Tibial nerve (tissue), 4 donors: ENCODE measurements around the gene IQCC. TPM values are rescaled to one million over a fixed set of nuclear protein-coding genes. Genes with fewer than 3 reads are reported as not detected.

Source experiments
- DNase-seq, 2 donors: peaks; one replicate each; pipeline ENCODE4 v3.0.0-alpha.2; 2019; ENCODE audit warnings: low spot score in 2 of 2
- H3K27ac ChIP-seq, 4 donors: fragments of 200-600 bp; sonication (generic) in 3 of 4; one replicate each; pipeline ENCODE4 v1.5.1; 2017 to 2019; ENCODE audit warnings: mild to moderate bottlenecking in 1 of 4
- H3K27me3 ChIP-seq, 2 donors: fragments of 200-600 bp; sonication (generic) in 1 of 2; one replicate each; pipeline versions ENCODE4 v1.5.1 to v1.6.0; 2017 to 2019
- H3K36me3 ChIP-seq, 3 donors: fragments of 200-600 bp; sonication (generic); one replicate each; pipeline ENCODE4 v1.5.1; 2018 to 2019
- H3K4me1 ChIP-seq, 4 donors: fragments of 200-600 bp; sonication (generic) in 3 of 4; one replicate each; pipeline ENCODE4 v1.5.1; 2017 to 2019
- H3K4me3 ChIP-seq, 4 donors: fragments of 200-600 bp; sonication (generic) in 3 of 4; one replicate each; pipeline ENCODE4 v1.5.1; 2017 to 2019; ENCODE audit warnings: mild to moderate bottlenecking in 1 of 4, moderate library complexity in 1 of 4
- H3K9me3 ChIP-seq, 4 donors: fragments of 200-600 bp; sonication (generic) in 3 of 4; one replicate each; pipeline ENCODE4 v1.5.1; 2017 to 2019
- CTCF ChIP-seq, 5 experiments: fragments of 200-600 bp in 3 of 5; fragments of 450-650 bp in 2 of 5; sonication (generic) in 3 of 5; IDR thresholded peaks; one replicate each; pipeline ENCODE4 v1.5.1; 2016 to 2019; ENCODE audit warnings: antibody characterized with exemption in 5 of 5, mild to moderate bottlenecking in 3 of 5, moderate library complexity in 2 of 5
- EP300 ChIP-seq, 2 donors: sonication (generic); formaldehyde crosslinking; IDR thresholded peaks; one replicate each; pipeline ENCODE4 v1.6.1; 2017; ENCODE audit warnings: antibody characterized with exemption in 2 of 2, mild to moderate bottlenecking in 1 of 2
- POLR2A ChIP-seq, 2 donors: fragments of 450-650 bp; IDR thresholded peaks; one replicate each; pipeline ENCODE4 v1.6.1; 2017; ENCODE audit warnings: antibody characterized with exemption in 2 of 2, mild to moderate bottlenecking in 2 of 2, moderate library complexity in 2 of 2
- WGBS, 2 donors: methylation state at CpG; one replicate each; pipeline ENCODE4 v1.1.5; 2018; 5-methylcytosine and 5-hydroxymethylcytosine counted together
- total RNA-seq, 4 donors: library from RNA; depleted of rRNA; stranded (reverse); fragments of >200 nt; gene quantifications; one replicate each; pipeline ENCODE4 v1.1.0, GENCODE V29; 2016

Gene IQCC
- total RNA-seq, 4 donors from 2014 or later = 2.4 to 4.7 (median 3.7) TPM

GRCh38 chr1:32221581-32221979, 16.1 kb downstream of the IQCC start:
- Histone ChIP-seq H3K4me1 (peaks cover 0 to 51% (median 23%) of the 10 kb centered on the region in 4 donors), H3K36me3 (peaks cover 0 to 66% (median 13%) of the 10 kb centered on the region in 3 donors), H3K27ac (peak overlapping the region in 3 of 4 donors; percentile 91 to 96 (median 92)), H3K9me3 (no peaks in the 10 kb centered on the region), H3K4me3 (peak overlapping the region; percentile 68 to 99 (median 84)), H3K27me3 (no peaks in the 10 kb centered on the region)
- DNase-seq = no peak
- 6 to 7% methylated on average over 7 to 12 of the region's 13 CpGs for WGBS, 2 donors
- TF ChIP-seq POLR2A (IDR thresholded peaks at IDR 0.05) = no peak
- TF ChIP-seq CTCF (IDR thresholded peaks at IDR 0.05) = no peak
- TF ChIP-seq EP300 (IDR thresholded peaks at IDR 0.05) = no peak

- 0 to 1% methylated on average over 40 to 46 of the region's 46 CpGs for WGBS, 2 donors
- no peaks in the 10 kb centered on the region for H3K9me3 ChIP-seq
- DNase-seq = peak; percentile 85 to 96
- peak within 1 kb of the TSS; percentile 68 to 99 (median 84) for H3K4me3 ChIP-seq
- TF ChIP-seq POLR2A (IDR thresholded peaks at IDR 0.05) (peak; percentile 72 to 80), CTCF (IDR thresholded peaks at IDR 0.05) (no peak), EP300 (IDR thresholded peaks at IDR 0.05) (peak; percentile 87 to 95)
- H3K27ac ChIP-seq = peak within 1 kb of the TSS; percentile 80 to 96 (median 92)
- no peaks in the 10 kb centered on the region for H3K27me3 ChIP-seq
- H3K4me1 ChIP-seq = peaks cover 0 to 51% (median 23%) of the 10 kb centered on the region in 4 donors
- H3K36me3 ChIP-seq = peaks cover 0 to 65% (median 13%) of the 10 kb centered on the region in 3 donors
These were observed 16.7 kb downstream of the IQCC start, which contains the start of the genes EIF3I and TMEM234 for GRCh38 chr1:32221980-32222755. EIF3I (plus strand) TSS chr1:32222407; CDS start chr1:32222442, 35 bp downstream. TMEM234 (minus strand) TSS chr1:32222353; CDS start chr1:32222322, 31 bp downstream.

GRCh38 chr1:32223683-32224082, 18.2 kb downstream of the IQCC start:
- Histone ChIP-seq H3K4me1 (peaks cover 0 to 51% (median 23%) of the 10 kb centered on the region in 4 donors), H3K27me3 (no peaks in the 10 kb centered on the region), H3K27ac (peak overlapping the region in 2 of 4 donors; percentile 4 to 92), H3K36me3 (peaks cover 0 to 65% (median 20%) of the 10 kb centered on the region in 3 donors), H3K4me3 (peak overlapping the region in 1 of 4 donors; percentile 77), H3K9me3 (no peaks in the 10 kb centered on the region)
- TF ChIP-seq CTCF (IDR thresholded peaks at IDR 0.05) (no peak), EP300 (IDR thresholded peaks at IDR 0.05) (no peak), POLR2A (IDR thresholded peaks at IDR 0.05) (no peak)
- no peak for DNase-seq
- 50 to 63% methylated on average over 3 of the region's 3 CpGs for WGBS, 2 donors

GRCh38 chr1:32224285-32224684, 18.8 kb downstream of the IQCC start:
- WGBS, 2 donors = 88 to 92% methylated on average over 4 of the region's 4 CpGs
- peaks cover 0 to 47% (median 23%) of the 10 kb centered on the region in 4 donors for H3K4me1 ChIP-seq
- no peak for DNase-seq
- H3K9me3 ChIP-seq = no peaks in the 10 kb centered on the region
- peak overlapping the region in 1 of 4 donors; percentile 92 for H3K27ac ChIP-seq
- TF ChIP-seq POLR2A (IDR thresholded peaks at IDR 0.05) = no peak
- TF ChIP-seq CTCF (IDR thresholded peaks at IDR 0.05) = no peak
- peaks cover 0 to 65% (median 20%) of the 10 kb centered on the region in 3 donors for H3K36me3 ChIP-seq
- H3K4me3 ChIP-seq = no peak overlapping the region
- H3K27me3 ChIP-seq = no peaks in the 10 kb centered on the region

- WGBS, 2 donors = 76 to 93% methylated on average over 3 of the region's 3 CpGs
These were observed 23.3 kb downstream of the IQCC start for GRCh38 chr1:32228771-32229170.

More at GRCh38 chr1:32228771-32229170, 23.3 kb downstream of the IQCC start:
- Histone ChIP-seq H3K27ac (no peak overlapping the region), H3K4me3 (no peak overlapping the region), H3K36me3 (peaks cover 0 to 99% (median 29%) of the 10 kb centered on the region in 3 donors), H3K27me3 (no peaks in the 10 kb centered on the region), H3K4me1 (peaks cover 0 to 15% (median 3%) of the 10 kb centered on the region in 4 donors), H3K9me3 (no peaks in the 10 kb centered on the region)
- TF ChIP-seq EP300 (IDR thresholded peaks at IDR 0.05) = no peak
- TF ChIP-seq POLR2A (IDR thresholded peaks at IDR 0.05) = no peak
- no peak for TF ChIP-seq CTCF (IDR thresholded peaks at IDR 0.05)
- no peak for DNase-seq
